Keratinocyte (primary cell): Measurements from ENCODE around the gene NPPA.

Experiments
- EZH2 ChIP-seq: IDR thresholded peaks from one replicate; pipeline ENCODE4 v1.6.1; 2012; ENCODE audit warnings: inconsistent platforms, mild to moderate bottlenecking, low read length, moderate library complexity
- TF ChIP-seq, protein P1 (sequence below), 3 experiments: IDR thresholded peaks in 1 of 3; conservative IDR thresholded peaks in 1 of 3; optimal IDR thresholded peaks in 1 of 3; 2 replicates in 2 of 3; 3 replicates in 1 of 3; pipeline versions ENCODE3 to v1.5.1; 2011; ENCODE audit warnings: low read length in 3 of 3, mild to moderate bottlenecking in 3 of 3, moderate library complexity in 2 of 3, control low read depth in 1 of 3, inconsistent platforms in 1 of 3; ENCODE audit not compliant: insufficient read depth in 2 of 3; ENCODE audit errors: extremely low read depth in 1 of 3

DNA sequence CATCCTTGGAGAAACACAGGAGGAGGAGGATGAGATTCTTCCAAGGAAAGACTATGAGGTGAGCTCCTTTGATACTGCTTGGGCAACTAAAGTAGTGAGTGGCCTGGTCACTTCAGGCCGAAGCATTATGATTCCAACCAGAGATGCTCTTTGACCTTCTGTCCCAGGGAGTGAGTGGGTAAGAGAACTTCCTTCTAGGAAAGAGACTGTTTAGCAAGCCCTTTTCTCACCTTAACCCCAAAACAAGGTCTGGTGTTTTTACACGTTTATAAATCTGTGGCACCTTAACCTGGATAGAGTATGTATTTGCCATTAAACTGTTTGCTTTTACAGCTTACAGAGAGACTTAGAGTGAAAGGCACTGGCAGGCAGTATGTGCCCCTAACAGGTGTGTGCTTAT is 40.5 kb downstream of the NPPA start:
- TF ChIP-seq, protein P1, sequence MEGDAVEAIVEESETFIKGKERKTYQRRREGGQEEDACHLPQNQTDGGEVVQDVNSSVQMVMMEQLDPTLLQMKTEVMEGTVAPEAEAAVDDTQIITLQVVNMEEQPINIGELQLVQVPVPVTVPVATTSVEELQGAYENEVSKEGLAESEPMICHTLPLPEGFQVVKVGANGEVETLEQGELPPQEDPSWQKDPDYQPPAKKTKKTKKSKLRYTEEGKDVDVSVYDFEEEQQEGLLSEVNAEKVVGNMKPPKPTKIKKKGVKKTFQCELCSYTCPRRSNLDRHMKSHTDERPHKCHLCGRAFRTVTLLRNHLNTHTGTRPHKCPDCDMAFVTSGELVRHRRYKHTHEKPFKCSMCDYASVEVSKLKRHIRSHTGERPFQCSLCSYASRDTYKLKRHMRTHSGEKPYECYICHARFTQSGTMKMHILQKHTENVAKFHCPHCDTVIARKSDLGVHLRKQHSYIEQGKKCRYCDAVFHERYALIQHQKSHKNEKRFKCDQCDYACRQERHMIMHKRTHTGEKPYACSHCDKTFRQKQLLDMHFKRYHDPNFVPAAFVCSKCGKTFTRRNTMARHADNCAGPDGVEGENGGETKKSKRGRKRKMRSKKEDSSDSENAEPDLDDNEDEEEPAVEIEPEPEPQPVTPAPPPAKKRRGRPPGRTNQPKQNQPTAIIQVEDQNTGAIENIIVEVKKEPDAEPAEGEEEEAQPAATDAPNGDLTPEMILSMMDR (optimal IDR thresholded peaks at IDR 0.05 in 1 of 3, IDR thresholded peaks at IDR 0.05 in 1 of 3, conservative IDR thresholded peaks at IDR 0.05 in 1 of 3; ENCODE audit: extremely low read depth in 1 of 3, insufficient read depth in 2 of 3, low read length in 3 of 3), result no peak
- TF ChIP-seq EZH2, result no peak
